Activated CD4-positive, alpha-beta T cell treated with anti-CD3 and anti-CD28 coated beads, Interleukin-2, amount 50 U/mL, for 48 hours (primary cell): ENCODE data around the gene BCLAF3.

ENCODE experiments used
- DNase-seq, 2 experiments: peaks; one replicate each; pipeline ENCODE4 v3.0.0-alpha.2; 2020

Gene BCLAF3

DNA sequence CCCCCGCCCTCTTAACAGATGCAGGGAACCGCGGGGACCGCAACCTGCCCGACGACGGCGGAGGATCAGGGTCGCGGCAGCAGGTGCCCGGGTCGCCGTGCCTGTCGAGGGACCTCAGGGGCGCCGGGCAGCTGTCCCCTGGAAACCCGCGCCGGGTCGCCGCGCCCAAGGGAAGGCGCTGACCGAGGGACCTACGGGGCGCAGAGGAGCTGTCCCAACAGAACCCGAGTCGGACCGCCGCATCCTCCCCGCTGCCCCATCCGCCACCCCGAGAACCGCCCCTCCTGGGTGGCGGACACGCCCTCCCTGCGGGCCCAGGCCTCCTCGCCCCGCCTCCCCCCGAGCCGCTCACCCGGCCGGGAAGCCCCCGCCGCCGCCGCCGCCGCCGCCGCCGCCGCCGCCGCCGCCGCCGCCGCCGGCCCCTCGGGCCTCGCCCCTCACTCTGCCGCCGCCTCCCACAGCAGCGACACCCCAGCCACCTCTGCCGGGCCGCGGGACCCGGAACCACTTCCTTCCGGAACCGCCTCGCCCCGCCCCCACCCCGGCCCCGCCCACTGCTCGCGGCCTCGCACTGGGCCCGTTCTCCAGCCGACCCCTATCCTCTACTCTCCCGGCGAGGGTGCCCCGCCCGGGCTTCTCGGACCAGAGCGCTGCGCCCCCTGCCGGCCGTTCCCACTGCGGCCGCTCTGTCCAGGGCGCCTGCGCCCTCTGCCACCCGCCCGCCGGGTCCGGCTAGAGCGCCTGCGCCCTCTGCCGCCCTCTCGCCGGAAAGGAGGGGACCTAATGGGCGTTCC is at the start of gene BCLAF3:
Gene BCLAF3 (minus strand): TSS at position 506 of the 794 bp plus-strand sequence. CDS start 20,797 bp downstream, outside the sequence.
- peak; percentile 87 for DNase-seq

DNA sequence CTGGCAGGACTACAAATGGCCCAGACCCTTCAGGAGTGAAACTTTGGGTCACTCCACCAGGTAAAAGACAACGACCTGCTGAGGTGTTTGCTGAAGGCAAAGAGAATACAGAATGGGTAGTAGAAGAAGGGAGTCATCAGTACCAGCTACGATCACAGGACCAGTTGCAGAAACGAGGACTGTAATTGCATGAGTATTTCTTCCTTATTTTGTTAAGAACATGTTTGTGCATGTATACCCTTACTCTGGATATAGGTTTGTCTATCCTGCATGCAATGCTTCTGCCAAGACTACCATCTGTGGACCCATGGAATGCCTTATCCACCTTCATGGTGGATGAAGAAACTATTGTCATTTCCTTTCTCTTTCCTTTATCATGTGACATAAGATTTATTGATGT is 48.1 kb upstream of the BCLAF3 start:
- no peak for DNase-seq

DNA sequence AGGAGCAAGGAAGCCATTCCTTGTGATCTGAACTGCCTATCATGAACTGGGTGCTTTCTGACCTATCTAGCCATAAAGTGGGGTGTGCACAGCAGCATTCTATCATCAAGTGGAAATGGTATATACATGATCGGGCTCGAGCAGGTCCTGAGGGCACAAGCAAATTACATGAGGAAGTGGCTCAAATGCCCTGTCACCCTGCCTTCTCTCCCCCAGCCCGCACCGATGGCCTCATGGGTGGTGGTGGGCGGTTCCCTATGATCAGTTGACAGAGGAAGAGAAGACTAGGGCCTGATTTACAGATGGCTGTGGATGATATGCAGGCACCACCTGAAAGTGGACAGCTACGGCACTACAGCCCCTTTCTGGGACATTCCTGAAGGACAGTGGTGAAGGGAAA is 46.3 kb upstream of the BCLAF3 start:
- DNase-seq: no peak

DNA sequence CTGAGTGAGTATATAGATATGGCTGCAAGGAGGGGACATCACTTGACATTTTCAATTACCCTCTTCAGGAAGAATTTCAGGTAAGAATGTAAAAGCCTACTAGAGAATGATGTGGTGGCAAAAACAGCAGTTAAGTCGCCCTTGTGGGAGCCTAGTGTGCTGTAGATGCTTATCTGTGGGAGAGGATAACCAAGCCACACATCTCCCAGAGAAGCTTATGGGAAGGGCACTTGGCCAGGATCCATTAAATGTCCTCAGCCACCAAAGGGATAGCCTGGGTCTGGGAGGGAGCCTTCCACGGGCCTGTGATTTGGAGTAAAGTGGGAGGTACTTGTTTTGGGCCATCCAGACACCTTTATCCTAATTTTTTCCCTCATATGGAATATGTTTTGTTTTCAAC is 41.3 kb upstream of the BCLAF3 start:
- no peak for DNase-seq

DNA sequence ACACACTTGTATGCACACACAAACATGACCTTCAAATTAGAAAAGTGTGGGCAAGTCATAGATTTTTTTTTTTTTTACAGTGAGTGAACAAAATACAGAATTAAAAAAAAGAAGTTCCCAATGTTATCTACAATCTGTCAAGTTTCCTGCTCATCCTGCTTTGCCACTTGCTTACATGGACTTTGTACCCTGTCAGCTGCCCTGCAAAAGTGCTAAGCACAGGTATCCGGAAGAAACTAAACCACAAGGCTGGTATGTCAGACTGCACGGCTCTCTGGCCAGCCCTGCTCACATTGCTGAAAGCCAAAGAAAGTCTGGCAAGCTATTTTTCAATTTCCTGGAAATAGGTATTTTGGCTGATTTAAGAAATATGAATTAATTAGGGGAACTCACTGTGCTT is 38.9 kb upstream of the BCLAF3 start:
- no peak for DNase-seq

DNA sequence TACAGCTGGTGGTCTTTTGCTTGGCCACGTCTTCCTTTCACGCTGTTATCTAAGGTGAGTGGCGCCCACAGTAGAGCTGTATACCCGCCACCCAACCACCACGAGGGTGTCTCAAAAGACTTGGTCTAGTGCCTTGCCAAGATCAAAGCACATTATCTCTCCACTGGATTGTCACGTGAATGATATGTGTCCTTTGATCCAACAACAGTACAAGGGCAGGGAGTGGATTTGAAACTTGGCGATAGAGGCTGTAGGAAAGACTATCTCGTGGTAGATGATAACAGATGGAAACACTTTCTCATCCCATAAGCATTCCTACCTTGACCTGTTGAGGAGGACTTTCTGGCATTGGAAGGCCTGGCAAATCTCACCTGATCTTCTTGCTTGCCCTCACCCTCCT is 37.7 kb upstream of the BCLAF3 start:
- DNase-seq: no peak

DNA sequence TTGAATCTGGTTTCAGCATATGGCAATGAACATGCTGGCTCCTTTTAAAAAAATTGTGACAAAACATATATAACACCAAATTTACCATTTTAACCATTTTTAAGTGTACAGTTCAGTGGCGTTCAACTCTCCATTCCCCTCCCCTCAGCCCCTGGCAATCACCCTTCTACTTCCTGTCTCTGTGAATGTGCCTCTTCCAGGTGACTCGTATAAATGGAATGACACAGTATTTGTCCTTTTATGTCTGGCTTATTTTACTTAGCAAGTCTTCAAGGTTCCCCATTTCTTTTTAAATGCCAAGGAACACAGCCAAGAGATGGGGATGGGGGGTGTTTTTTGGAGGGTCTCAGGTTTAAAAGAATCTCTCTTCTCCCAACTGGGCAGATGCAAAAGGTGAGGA is 35.4 kb upstream of the BCLAF3 start:
- DNase-seq: no peak

DNA sequence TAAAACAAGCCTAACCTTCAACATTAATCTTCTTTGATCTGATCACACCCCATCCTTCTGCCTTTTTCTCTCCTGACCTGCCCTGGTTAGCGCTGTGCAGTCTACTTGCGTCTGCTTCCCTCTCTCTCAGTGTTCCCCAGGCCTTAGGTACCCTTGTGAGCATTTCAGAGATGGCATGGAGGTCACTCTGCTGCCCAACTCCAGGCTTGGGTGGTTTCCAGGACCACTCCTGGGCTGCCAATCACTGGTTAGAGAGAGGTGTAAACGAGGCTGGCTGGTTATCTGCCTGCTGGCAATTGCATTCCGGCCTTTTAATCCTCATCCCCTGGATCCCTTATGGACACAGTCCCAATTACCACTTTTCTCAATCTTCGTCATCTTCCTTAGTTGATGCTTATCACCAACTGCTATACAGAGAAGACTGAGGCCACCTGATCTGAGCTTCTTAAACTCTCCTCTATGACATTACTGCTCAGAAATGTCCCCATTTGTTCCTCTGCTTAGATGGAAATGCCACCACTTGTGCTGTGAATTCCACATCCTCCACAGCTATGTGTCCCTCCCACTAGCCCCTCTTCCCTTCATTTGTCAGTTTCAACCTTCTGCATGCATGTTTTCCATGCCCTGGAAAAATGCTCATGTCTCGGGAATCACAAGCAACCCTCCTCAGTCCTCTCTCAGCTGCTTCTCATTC is 29.0 kb upstream of the BCLAF3 start:
- DNase-seq: no peak

DNA sequence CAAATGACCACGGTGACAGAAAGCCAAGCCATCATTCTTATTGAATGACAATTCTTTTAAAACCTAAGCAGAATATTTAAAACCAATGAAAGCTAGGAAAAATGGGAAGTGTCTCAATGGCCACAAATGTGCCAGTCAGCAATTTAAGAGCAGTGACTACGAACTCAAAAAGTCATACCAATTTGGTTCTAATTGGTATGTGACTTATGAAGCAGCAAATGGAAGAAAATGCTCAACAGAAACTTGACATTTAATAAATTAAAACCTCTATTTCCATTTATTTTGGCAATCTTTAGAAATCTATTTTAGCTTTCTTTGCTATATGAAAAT is 25.7 kb upstream of the BCLAF3 start:
- DNase-seq: no peak

DNA sequence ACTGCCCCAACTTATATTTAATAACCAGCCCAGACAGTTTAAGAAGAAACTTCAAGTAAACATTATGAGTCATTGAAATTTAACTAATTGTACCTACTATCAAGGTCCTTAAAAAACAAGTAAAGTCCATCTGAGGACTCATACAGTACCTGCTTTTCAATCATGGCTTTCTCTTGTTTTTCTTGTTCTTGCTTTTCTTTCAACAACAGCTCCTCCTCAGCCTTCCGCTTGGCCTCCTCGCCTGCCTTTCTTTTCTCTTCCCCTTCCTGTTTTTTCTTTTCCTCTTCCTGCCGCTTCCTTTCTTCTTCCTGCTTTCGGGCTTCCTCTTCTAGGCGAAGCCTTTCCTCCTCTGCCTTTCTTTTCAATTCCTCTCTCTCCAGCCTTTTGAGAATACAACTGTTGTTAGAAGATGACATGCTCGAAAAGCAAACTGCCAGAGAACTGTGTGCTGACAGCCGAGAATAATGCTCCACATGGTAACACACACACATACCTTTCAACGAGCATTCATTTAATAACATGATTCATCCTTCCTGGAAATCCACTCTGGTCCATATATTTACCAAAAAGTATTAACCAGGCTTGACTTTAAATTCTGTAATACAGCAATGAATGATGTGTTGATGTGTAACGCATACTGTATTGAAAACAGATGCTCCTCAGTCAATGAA is 25.2 kb upstream of the BCLAF3 start:
- no peak for DNase-seq

DNA sequence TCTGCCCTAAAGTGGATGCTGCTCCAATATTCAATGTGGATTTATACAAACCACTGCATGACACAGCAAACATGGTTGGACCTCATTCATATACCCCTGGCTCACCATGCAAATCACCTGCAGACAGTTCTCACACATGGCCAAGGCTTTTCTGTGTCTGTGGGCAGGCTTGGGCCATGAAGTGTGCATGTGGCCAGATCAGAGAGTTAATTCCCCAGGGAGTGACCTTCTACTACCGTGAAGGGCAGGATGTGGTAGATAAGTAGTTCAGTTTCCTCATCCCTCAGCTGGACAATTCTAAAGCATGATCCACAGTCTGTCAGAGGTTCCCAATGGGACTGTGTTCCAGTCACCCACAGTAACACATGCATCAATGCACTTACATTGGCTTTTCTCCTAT is 24.6 kb upstream of the BCLAF3 start:
- no peak for DNase-seq

DNA sequence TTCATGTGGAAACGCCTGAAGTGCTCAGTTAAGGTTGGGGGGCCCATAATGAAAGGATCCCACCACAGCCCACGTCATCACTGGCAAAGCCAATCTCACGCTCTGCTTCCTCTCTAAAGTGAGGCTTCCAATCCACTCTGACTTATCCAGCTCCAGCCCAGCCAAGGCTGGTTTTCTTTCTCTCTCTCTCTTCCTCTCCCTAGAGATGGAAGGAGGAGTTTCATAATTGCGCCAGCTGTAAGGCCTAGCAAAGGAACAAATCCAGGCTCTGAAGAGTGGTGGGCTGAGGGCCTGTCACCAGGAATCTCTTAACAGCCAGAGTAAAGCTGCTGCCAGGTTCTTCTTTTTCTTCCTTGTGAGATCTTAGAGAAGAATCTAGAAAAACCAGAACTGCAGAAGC is 20.7 kb upstream of the BCLAF3 start:
- no peak for DNase-seq

DNA sequence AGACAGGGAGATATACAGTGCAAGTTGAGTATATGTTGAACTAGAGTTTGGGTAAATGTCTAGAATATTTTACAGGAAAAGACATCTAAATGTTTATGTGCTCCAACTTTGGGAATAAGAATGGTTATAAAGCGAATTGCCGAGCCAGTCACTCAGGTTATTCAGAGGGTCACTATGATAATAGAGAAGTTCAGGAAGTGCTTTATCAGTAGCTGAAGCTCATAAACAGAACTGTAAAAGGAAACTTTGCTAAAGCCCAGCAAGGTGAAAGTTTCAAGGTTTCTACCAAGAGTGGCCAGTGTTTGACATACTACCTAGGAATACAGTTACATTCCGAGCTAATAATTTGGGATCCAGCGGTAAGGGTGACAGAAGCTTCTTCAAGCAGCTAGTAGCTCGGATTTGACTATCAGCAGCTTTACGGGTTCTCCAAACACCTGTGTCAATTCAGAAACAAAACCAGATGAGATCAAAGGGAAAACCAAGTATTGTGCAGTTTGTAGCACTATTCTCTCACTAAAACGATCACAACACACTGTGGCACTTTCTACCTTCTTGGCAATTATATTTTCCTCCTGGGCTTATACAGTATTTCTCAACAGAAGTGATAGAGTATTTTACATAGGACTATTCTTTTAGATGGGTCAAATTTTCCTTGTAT is 17.2 kb upstream of the BCLAF3 start:
- DNase-seq: no peak

DNA sequence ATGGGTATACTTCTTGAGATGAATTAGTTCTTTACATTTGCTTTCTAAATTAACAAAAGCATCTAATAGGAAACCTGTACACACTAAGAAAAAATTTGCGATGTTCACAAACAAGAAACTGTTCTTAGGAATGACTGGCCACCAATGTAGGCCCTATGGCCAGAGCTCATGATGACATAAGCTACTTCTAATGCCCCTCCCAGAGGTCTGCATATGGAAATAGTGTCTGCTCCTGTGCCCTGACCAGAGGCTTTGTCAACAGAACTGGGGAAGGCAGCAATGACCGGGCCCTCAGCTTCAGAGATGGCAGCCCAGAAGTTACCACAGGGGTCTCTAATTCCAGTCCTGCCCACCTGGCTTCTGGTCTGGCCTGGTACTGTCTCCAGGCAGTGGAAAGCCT is 15.0 kb upstream of the BCLAF3 start:
- no peak for DNase-seq

DNA sequence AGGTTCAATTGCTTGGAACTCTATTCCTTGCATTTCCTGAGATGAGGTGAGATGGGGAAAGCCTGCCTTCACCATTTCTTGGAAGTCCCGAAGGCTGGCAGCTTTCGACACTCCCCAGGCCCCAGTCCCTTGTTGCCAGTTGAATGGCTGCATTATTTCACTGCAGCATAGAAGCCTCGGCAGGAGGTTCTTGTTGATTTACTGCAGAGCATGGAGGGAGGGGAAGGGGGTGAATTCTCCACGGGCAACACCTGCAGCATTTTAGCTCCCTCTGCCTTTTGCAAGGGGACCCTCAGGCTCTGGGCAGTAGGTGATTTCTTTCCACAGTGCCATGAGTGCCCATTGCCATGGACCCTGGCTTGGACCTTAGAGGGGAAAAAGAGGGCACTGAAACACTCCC is 10.7 kb upstream of the BCLAF3 start:
- DNase-seq: no peak

DNA sequence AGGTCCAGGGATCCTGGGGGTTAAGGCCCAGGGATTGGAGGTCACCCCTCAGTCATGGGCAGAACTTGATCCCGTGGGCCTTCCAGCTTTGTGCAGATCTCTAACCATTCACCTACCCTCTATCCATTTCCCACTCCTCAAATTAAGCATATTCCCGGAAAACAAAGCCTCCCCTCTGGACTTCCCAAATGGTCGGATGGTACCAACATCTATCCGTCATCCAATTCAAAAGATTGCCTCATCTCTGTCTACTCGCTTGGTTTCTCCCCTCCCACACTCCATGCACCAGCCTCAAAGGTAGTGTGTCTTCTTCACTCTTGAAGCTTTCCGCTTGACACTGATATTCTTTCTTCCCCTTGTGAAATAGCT is 473 bp upstream of the BCLAF3 start:
- DNase-seq: no peak

DNA sequence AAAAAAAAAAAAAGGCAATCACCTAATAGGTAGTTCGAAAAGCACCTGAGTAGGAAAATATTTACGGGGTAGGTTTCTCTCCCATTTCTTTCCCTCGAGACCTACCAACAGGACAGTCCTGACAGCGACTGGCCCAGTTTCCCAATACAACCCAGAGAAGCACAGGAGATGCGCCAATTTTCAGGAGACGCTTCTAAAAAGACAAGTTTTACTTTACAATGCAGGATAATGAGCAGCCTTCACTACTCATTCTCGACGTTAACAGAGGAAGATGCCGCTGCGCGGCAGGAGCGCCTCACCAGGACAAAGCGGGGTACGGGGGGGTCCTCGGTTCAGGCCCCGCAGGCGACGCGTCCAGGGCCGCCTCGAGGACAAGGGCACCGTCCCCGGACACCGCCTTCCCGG is 708 bp downstream of the BCLAF3 start:
- no peak for DNase-seq

DNA sequence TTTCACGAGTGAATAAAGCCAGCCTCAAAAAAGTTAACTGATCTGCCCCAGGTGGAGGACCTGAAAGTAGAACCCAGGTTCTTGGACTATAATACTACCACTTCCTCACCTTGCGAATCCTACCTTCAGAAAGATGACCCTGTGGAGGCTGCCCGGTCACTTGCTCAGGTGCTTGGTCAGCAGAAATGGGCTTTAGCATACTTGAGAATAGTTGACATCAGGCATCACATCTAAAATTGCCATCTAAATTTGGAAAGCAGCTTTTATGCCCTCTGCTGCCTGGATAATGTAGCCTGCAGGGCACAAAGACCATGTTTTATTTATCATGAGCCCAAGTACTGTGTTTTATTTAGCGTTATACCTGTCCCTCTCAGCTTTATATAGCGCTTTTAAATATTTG is 3.0 kb downstream of the BCLAF3 start:
- no peak for DNase-seq

DNA sequence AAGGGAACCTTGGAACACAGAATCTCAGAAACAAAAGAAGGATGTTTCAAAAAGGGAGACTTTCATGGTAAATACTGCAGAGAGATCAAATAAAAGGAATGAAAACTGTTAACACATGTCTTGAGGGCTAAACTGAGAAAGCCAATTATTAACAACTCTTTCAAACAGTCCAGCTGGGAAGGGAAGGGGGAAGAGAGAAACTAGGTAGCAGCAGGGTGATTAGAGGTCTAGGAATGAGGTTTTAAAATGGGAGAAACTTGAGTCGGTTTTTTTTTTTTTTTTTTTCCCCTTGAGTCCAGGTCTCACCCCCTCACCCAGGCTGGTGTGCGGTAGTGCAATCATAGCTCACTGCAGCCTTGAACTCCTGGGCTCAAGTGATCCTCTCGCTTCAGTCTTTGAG is 4.3 kb downstream of the BCLAF3 start:
- DNase-seq: no peak

DNA sequence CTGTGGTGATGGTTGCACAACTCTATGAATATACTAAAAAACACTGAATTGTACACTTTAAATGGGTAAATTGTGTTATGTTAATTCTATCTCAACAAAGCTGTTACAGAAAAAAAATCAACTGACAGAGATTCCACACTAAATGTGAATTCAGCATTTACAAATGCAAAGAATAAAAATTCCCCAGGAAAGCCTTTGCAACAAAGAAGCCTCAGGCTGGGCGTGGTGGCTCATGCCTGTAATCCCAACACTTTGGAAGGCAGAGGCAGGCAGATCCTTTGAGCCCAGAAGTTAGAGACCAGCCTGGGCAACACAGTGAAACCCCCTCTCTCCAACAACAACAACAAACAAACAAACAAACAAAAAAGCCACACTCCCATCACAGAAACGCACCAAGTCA is 8.9 kb downstream of the BCLAF3 start:
- no peak for DNase-seq

DNA sequence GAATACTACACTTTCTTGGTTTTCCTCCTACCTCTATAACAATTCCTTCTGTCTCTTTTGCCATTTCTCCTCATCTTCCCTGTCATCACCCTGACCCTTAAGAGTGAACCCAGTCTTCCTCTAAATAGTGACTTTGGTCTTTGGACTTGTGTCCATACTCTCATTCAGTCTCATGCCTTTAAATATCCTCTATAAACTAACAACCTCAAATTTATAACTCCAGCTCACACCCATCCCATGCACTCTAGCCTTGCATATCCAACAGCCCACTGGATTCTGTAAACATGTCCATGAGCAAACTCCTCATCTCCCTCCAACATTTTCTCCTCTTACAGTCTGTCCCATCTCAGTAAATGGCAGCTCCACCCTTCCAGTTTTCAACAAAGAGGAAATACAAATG is 15.0 kb downstream of the BCLAF3 start:
- DNase-seq: no peak

DNA sequence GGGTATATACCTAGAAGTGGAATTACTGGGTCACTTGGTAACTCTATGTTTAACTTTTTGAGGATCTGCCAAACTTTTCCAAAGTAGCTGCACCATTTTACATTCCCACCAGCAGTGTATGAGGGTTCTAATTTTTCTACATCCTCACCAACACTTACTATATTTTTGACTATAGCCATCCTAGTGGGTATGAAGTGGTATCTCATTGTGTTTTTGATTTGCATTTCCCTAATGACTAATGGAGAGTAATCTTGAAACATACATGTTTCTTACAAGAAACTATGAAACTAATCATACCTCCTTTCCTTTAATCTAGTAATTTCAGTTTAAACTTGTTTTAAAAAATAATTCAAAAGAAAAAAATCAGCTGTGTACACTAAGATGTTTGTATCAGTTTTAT is 17.9 kb downstream of the BCLAF3 start:
- no peak for DNase-seq

DNA sequence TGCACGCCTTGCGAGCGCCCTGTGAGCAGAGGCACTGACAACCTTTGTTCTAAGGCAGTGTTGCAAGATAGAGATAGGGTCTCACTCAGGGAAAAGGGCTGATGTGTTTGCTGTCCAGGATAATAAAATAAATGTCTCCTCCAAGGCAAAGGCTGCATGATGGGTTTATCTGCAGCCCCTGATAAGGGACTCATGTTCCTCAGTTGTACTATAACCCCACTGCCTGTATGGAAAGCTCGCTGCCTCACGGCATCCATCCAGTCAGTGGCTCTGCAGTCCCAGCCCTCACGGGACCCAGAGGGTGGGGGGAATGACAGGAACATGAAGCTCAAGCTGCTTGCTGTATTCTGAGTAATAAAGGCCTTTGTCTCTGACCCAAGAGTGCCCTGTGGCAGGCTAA is 22.6 kb downstream of the BCLAF3 start:
- DNase-seq: no peak

DNA sequence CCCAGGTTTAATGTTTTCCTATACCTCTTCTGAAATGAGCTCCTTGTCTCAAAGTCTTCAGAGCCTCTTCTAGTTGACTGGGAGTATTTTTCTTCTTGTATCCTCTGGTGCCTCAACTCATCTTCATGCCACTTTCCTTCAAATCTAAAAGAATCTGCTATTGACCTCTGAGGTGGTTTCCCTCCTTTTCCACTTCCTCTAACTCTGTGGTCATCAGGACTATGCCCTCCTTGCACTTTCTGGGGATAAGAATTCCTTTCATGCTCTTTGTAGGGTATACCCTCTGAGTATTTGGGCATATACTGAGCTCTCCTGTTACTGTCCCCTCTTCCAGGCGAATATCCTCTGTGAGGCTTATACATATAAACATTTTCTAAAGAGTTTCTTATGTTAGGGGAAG is 24.8 kb downstream of the BCLAF3 start:
- DNase-seq: no peak
